OCI-M2 (cell line): ENCODE results near the gene PHLDB3.
"Not testable (repeated sequence)": the region's sequence is repeated elsewhere in the genome, so short reads cannot be mapped to it uniquely, and the experiment has no call there.

ENCODE experiments used
- DNase-seq: peaks from one replicate; lab custom pipeline; 2025; ENCODE audit not compliant: unreplicated experiment; lab: John Stamatoyannopoulos, UW

Gene PHLDB3

GRCh38 chr19:43504426-43505185, at the start of gene PHLDB3:
Gene PHLDB3 (minus strand): TSS chr19:43504746. CDS start chr19:43504118, 628 bp downstream.
- no peak for DNase-seq

GRCh38 chr19:43553656-43554055, 49.1 kb upstream of the PHLDB3 start:
- no peak for DNase-seq

DNA sequence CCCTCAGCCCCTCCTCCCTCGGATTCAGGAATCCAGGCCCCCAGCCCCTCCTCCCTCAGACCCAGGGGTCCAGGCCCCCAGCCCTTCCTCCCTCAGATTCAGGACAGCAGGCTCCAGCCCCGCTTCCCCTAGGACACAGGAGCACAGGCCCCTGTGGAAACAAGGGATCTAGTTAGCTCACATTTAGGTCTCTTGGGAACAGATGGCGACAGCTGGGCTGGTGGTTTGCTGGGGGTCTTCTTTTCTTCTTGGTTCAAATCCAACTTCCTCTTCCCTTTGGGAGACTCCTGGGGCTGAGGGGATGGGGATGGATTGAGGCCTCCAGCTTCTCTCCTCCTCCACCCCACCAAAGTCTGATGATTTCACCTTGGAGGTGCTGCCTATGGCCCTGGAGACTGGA, 48.1 kb upstream of the PHLDB3 start:
- no peak for DNase-seq

- no peak for DNase-seq
Measured at GRCh38 chr19:43552198-43552450, 47.6 kb upstream of the PHLDB3 start.

GRCh38 chr19:43551399-43552197, 47.1 kb upstream of the PHLDB3 start:
- no peak for DNase-seq

- DNase-seq = no peak
Measured at GRCh38 chr19:43548706-43549105, 44.2 kb upstream of the PHLDB3 start.

DNA sequence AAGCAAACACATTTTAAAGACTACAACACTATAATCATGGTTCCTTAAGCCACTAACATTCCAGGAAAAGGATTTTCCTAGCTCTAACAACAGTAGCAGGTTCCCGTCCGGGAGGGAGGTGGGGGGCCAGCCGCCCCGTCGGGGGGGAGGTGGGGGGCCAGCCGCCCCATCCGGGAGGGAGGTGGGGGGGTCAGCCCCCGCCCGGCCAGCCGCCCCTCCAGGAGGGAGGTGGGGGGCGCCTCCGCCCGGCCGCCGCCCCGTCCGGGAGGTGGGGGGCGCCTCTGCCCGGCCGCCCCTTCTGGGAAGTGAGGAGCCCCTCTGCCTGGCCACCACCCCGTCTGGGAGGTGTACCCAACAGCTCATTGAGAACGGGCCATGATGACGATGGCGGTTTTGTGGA, 43.4 kb upstream of the PHLDB3 start:
- DNase-seq = not testable (repeated sequence)

DNA sequence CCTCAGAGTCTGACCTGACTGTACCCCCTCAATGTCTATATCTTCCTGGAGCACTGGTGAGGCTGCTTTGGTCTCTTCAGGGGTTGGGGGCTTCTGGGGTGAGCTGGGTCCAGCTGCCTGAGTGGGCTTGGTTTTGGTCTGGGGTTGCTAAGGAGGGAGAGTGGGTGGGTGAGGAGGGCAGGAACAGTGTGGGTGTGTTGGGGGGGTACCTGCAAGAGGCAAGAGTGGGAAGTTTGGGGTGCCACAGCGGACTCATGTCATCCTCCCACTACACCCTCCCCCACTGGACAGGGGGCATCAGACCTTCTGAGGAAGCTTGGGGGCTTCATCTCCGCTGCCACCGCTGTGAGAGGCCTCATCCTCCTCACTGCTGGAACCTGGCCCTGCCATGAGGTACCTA, 42.0 kb upstream of the PHLDB3 start:
- no peak for DNase-seq

DNA sequence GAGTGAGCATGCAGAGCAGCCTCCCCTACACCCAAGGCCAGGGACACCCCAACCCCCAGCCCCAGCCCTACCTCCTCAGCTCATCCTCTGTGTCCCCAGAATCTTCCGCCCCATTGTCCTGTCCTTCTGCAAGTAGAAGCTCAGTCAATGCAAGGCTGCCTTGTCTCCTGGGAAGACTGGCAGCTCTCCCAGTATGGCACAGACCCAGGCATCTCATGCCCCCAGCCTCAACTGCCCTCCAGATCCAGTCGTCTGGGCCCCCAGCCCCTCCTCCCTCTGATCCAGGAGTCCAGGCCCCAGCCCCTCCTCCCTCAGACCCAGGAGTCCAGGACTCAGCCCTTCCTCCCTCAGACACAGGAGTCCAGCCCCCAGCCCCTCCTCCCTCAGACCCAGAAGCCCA, 41.4 kb upstream of the PHLDB3 start:
- DNase-seq = no peak

DNA sequence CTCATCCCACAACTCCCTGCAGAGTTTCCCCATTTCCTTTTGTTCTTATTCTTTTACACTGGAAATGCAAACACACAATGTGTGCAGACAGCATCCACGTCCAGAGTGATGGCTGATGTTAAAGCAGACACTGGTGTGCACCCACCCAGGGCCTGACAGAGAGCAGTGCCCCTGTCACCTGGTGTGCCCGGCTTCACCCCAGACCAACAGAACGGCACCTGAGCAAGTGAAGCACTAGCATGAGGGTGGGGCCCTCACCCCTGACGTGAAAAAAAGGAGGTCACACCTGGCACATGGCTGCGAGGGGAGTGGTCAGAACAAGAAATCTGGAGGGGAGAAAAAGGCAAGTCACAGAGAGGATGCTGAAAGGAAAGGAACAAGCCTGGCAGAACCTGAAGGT, 40.7 kb upstream of the PHLDB3 start:
- DNase-seq = no peak

GRCh38 chr19:43544077-43544476, 39.5 kb upstream of the PHLDB3 start:
- no peak for DNase-seq

- no peak for DNase-seq
Measured at GRCh38 chr19:43541920-43542650, 37.5 kb upstream of the PHLDB3 start.

DNA sequence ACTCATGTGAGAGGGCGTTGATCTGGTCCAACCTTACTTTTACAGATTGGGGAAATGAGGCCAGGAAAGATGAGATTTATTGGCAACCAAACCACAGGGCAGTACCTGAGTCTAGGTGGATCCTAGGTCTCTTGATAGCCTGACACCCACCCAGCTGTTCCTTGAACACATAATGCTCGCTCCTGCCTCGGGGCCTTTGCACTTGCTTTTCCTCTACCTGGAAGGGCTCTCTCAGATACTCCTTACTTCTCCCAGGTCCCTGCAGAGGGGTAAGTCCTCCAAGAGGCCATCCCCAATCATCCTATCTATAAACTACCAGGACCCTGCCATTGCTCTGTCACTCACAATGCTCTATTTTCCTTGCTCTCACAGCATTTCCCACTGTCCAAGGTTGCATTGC, 35.8 kb upstream of the PHLDB3 start:
- DNase-seq = no peak

DNA sequence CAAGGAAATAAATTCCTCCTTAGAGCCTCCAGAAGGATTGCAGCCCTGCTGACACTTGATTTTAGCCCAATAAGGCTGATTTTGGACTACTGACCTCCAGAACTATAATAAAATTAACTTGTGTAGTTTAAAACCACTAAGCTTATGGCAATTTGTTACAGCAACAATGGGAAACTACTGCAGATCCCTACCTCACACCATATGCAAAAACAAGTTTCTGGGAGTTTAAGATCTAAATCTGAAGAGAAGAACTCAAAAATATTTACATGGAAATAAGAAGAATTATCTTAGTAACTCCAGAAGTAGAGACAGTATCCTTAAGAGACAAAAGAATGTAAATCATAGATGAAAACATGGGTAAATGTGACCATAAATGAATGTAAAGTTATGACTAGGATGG, 34.4 kb upstream of the PHLDB3 start:
- no peak for DNase-seq

- DNase-seq = no peak
Measured at GRCh38 chr19:43534816-43535761, 30.5 kb upstream of the PHLDB3 start.

DNA sequence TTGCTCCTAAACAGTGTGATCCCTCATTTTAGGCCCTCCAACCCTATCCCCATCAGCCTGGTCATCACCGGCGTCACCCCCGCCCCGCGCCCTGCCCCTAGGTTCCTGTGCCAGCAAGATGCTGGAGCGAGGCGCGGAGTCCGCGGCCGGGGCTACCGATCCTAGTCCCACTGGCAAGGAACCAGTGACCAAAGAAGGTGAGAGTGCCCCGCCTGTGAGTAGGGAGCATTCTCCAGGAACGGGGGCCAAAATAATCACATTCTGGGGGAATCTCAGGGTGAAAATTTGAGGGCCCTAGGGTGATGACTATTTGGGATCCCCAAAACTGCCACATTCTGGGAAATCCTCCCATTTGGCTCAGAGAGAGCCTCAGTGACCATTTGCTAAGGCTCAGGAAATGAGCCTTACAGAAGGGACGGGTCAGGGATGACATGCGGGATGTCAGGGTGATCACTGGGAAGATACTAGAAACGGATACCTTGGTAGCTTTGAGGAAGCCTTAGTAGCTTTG, 29.8 kb upstream of the PHLDB3 start:
- no peak for DNase-seq

GRCh38 chr19:43533546-43534304, 29.2 kb upstream of the PHLDB3 start:
- DNase-seq = peak; percentile 94

DNA sequence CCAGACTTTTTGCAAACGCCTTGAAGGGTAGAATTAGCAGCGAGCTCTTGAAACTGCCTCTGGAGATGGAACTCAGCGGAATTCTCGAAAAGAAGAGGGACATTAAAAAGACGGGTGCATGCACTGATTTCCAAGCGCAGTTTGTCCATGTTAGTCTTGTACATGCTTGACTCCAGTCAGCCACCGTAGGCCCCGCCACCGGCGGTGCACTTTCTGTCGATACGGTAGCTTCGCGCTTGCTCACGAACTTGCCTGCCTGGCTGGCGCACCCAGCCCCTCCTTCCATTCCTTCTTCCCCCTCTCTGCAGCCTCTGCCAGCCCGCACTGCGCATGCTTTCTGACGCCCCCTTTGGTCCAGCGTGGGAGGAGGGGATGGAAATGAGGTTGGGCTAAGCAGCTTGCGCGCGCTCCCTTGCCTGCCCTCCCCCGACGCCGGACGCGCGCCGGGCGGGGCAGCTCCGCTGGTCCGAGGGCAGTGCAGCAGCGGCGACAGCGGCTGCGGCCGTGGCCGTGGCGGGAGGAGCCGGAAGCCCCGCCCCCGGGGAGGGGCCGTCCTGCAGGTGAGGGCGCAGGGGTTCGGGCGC, 28.5 kb upstream of the PHLDB3 start, which contains the start of gene ZNF575:
ZNF575 (plus strand) TSS at position 227 of the 584 bp plus-strand sequence. CDS start 1,235 bp downstream, outside the sequence.
- peak; percentile 52 for DNase-seq

GRCh38 chr19:43532571-43532961, 28.0 kb upstream of the PHLDB3 start:
- DNase-seq = no peak
